Karpas-422 (cell line): ENCODE data around the gene GRB10. TPM values are rescaled to one million over a fixed set of nuclear protein-coding genes. Genes with fewer than 3 reads are reported as not detected.

Experiments
- DNase-seq: peaks from one replicate; pipeline ENCODE4 v3.0.0-alpha.2; 2015
- H2AFZ ChIP-seq: fragments of 200-600 bp; sonication (generic); 2 replicates; pipeline ENCODE4 v1.6.1; 2014; ENCODE audit warnings: antibody characterized with exemption, low read length, mixed read lengths
- H3K27ac ChIP-seq: fragments of 200-600 bp; sonication (generic); 2 replicates; pipeline ENCODE4 v1.5.1; 2014; ENCODE audit warnings: mild to moderate bottlenecking, low read length, moderate library complexity
- H3K27me3 ChIP-seq: fragments of 200-600 bp; sonication (generic); 2 replicates; pipeline ENCODE4 v1.6.1; 2014; ENCODE audit warnings: low read length, mixed read lengths
- H3K36me3 ChIP-seq: fragments of 200-600 bp; sonication (generic); 2 replicates; pipeline ENCODE4 v1.6.1; 2014; ENCODE audit warnings: low read length, mixed read lengths; ENCODE audit not compliant: insufficient read depth
- H3K4me1 ChIP-seq: fragments of 200-600 bp; sonication (generic); 2 replicates; pipeline ENCODE4 v1.6.1; 2014; ENCODE audit warnings: mild to moderate bottlenecking, low read length, mixed read lengths
- H3K4me2 ChIP-seq: fragments of 200-600 bp; sonication (generic); 2 replicates; pipeline ENCODE4 v1.6.1; 2014; ENCODE audit warnings: low read length, low read depth, mild to moderate bottlenecking; ENCODE audit not compliant: poor library complexity, severe bottlenecking
- H3K4me3 ChIP-seq: fragments of 200-600 bp; sonication (generic); 2 replicates; pipeline ENCODE4 v1.5.1; 2014; ENCODE audit warnings: mild to moderate bottlenecking, antibody characterized with exemption, low read length, mixed read lengths
- H3K79me2 ChIP-seq: fragments of 200-600 bp; sonication (generic); 2 replicates; pipeline ENCODE4 v1.6.1; 2014; ENCODE audit warnings: mild to moderate bottlenecking, low read length, mixed read lengths
- H3K9ac ChIP-seq: fragments of 200-600 bp; sonication (generic); 2 replicates; pipeline ENCODE4 v1.6.0; 2014; ENCODE audit warnings: low read length
- H3K9me2 ChIP-seq: fragments of 200-600 bp; sonication (generic), shearing (Covaris generic); replicated peaks from 2 replicates; pipeline ENCODE4 v1.6.0; 2014; ENCODE audit warnings: mild to moderate bottlenecking, low read length, moderate library complexity; ENCODE audit not compliant: insufficient read depth
- H3K9me3 ChIP-seq: fragments of 300-700, 200-600 bp; sonication (generic); 2 replicates; pipeline ENCODE4 v1.6.1; 2014; ENCODE audit warnings: low read length, mixed read lengths
- H4K20me1 ChIP-seq: fragments of 200-600 bp; sonication (generic); 2 replicates; pipeline ENCODE4 v1.6.1; 2014; ENCODE audit warnings: mild to moderate bottlenecking, antibody characterized with exemption, low read length, low read depth; ENCODE audit not compliant: insufficient read depth
- total RNA-seq: library from RNA; depleted of rRNA; stranded (reverse); fragments of >200 nt; shearing (Covaris generic); gene quantifications from 2 replicates; pipeline ENCODE4 v1.2.3, GENCODE V29; 2014; ENCODE audit warnings: low replicate concordance

Gene GRB10
- total RNA-seq, 1 experiment from 2014 or later: not detected

DNA sequence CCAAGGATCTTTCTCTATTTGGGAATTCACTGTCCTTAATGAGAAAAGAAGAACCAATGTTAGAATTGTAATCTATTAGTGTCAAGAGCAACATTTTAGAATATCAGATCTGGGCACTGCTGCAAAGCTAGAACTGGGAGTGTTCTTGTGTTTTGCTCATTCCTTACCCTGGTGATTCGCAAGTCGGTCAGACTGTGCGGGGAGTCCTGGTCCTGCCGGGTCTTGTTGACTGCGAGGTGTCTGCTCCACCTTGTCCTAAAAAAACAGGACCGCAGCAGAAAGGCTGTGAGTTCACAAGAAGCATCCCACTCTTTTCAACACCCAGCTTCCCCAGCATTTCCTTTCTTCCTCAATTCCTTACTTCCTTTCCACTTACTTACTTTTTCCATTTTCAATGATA is 79.0 kb downstream of the GRB10 start:
- Histone ChIP-seq H3K9me2 (no peaks in the 10 kb centered on the region), H3K4me3 (no peak overlapping the region), H3K9ac (no peak overlapping the region), H4K20me1 (no peaks in the 10 kb centered on the region), H3K4me1 (no peaks in the 10 kb centered on the region), H3K79me2 (no peaks in the 10 kb centered on the region), H3K4me2 (no peak overlapping the region), H2AFZ (no peak overlapping the region), H3K27me3 (no peaks in the 10 kb centered on the region), H3K27ac (no peak overlapping the region), H3K9me3 (no peaks in the 10 kb centered on the region), H3K36me3 (no peaks in the 10 kb centered on the region)
- DNase-seq: no peak

DNA sequence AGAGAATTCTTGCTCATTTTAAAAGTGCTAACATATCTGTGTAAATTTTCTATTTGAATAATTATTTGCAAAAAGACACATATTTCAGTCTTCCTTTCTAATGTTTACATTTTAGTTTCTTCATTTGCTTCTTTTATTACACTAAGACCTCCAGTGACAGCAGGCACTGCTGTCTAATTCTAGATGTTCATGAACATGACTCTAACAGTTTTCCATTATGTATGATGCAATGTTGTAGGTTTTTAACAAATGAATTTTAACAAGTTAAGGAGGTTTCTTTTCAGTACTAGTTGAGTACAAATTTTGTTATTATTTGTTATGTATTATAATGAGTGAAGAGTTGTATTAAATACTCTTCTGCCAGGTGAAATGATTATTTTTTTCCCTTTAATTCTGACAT is 83.6 kb downstream of the GRB10 start:
- no peaks in the 10 kb centered on the region for H3K79me2 ChIP-seq
- H3K27ac ChIP-seq: no peak overlapping the region
- H3K4me2 ChIP-seq: no peak overlapping the region
- no peak overlapping the region for H2AFZ ChIP-seq
- no peaks in the 10 kb centered on the region for H3K27me3 ChIP-seq
- no peaks in the 10 kb centered on the region for H3K4me1 ChIP-seq
- H3K9me2 ChIP-seq: no peaks in the 10 kb centered on the region
- H3K4me3 ChIP-seq: no peak overlapping the region
- no peaks in the 10 kb centered on the region for H3K9me3 ChIP-seq
- H4K20me1 ChIP-seq: no peaks in the 10 kb centered on the region
- H3K9ac ChIP-seq: no peak overlapping the region
- no peaks in the 10 kb centered on the region for H3K36me3 ChIP-seq
- DNase-seq: no peak

DNA sequence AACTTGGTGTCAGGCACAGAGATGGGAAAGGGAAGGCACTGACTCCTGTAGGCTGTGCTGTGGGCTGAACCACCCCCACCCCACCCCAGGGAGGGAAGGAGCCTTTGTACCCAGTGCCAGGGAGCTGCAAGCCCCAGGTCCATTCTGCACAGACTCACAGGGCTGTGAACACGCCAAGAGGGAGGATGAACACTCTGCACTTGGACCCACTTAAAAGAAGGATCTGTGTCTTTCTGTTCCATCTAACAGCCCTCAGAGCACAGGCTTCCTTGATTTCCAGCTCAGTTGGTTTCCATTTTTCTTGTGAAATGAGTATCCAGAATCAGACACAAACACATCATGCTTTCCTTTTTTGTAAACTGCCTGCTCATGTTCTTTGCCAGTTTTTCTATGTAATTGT is 84.9 kb downstream of the GRB10 start:
- Histone ChIP-seq H3K4me1 (no peaks in the 10 kb centered on the region), H3K27ac (no peak overlapping the region), H3K9ac (no peak overlapping the region), H3K4me2 (no peak overlapping the region), H4K20me1 (no peaks in the 10 kb centered on the region), H2AFZ (no peak overlapping the region), H3K4me3 (no peak overlapping the region), H3K27me3 (no peaks in the 10 kb centered on the region), H3K36me3 (no peaks in the 10 kb centered on the region), H3K9me3 (no peaks in the 10 kb centered on the region), H3K9me2 (no peaks in the 10 kb centered on the region), H3K79me2 (no peaks in the 10 kb centered on the region)
- no peak for DNase-seq

DNA sequence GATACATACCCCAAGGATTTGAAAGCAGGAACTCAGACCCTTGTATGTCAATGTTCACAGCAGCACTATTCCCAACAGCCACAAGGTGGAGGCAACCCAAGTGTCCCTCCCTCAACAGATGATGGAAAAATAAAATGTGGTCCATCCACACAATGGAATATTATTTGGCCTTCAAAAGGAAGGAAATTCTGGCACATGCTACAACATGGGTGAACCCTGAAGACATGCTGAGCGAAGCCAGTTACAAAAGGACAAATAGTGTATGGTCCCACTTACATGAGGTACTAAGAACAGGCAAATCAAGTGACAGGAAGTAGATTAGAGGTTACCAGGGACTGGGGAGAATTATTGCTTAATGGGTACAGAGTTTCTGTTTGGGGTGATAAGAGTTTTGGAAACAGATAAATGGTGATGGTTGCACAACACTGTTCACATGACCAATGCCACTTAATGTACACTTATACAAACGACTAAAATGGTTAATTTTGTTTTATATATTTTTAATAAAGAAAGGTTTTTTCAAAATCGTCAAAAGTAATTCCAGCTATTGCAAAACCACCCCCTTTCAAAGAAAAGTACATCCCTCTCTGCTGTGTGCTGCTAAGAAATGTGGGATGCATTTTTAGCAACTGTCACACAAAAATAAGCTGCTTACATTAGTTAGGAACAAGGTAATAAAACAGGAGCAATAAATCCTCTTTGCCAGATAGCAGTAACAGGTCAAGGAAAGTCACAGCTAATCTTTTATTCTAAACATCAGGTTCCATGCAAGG is 85.7 kb downstream of the GRB10 start:
- Histone ChIP-seq H4K20me1 (no peaks in the 10 kb centered on the region), H3K27me3 (no peaks in the 10 kb centered on the region), H3K4me3 (no peak overlapping the region), H3K4me1 (no peaks in the 10 kb centered on the region), H3K9me2 (no peaks in the 10 kb centered on the region), H3K79me2 (no peaks in the 10 kb centered on the region), H3K36me3 (no peaks in the 10 kb centered on the region), H3K4me2 (no peak overlapping the region), H3K27ac (no peak overlapping the region), H2AFZ (no peak overlapping the region), H3K9me3 (no peaks in the 10 kb centered on the region), H3K9ac (no peak overlapping the region)
- DNase-seq: no peak

DNA sequence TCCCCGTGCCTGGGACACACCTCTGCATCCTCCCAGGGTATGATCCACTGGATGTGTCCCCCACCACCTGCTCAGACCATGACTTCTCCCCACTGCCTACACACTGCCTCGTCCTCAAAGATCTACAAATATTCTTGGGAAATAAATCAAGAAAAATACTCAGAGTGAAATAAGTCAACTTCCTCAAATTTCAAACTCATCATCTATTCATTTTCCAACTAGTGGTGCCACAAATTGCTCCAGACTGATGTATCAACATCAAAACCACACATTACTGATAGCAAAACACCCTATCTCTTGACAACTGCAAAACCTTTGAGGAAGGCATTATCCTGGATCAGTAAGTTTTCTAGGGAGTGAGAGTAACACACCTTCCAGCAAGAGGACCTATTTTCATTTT is 87.7 kb downstream of the GRB10 start:
- H4K20me1 ChIP-seq: no peaks in the 10 kb centered on the region
- H3K9ac ChIP-seq: no peak overlapping the region
- no peak overlapping the region for H2AFZ ChIP-seq
- H3K79me2 ChIP-seq: no peaks in the 10 kb centered on the region
- H3K4me1 ChIP-seq: no peaks in the 10 kb centered on the region
- H3K4me3 ChIP-seq: no peak overlapping the region
- H3K9me3 ChIP-seq: no peaks in the 10 kb centered on the region
- H3K9me2 ChIP-seq: no peaks in the 10 kb centered on the region
- DNase-seq: no peak
- H3K36me3 ChIP-seq: no peaks in the 10 kb centered on the region
- no peak overlapping the region for H3K4me2 ChIP-seq
- no peaks in the 10 kb centered on the region for H3K27me3 ChIP-seq
- H3K27ac ChIP-seq: no peak overlapping the region

DNA sequence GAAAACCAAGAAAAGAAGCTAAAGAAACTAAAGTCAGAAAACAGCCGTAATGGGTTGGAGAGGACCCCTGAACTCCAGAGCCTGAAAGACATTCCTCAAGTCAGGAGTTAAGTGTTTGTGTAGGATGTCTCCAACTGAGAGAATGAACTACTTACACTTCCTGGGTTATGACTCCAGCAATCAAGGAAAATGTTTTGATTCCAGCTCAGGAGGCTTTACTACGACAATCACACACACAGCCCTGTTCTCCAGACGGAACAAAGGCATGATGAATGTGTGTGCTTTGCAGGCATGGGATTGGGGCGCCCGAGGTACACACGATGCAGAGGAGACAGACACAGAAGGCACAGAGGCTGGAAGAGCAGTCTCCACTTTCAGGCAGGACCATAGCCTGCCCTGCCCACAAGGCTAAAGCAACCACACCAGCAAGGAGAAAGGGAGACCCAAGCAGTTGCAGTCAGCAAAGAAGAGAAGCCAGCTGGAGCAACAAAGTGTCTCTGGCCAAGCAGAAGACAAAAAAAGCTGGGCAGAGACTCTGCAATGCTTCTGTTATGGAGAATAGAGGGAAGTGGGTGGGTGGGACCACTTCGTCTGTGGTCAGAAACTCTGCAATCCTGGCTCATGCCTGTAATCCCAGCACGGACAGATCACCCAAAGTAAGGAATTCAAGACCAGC is 89.1 kb downstream of the GRB10 start:
- Histone ChIP-seq H2AFZ (no peak overlapping the region), H3K9me2 (no peaks in the 10 kb centered on the region), H3K9ac (no peak overlapping the region), H3K9me3 (no peaks in the 10 kb centered on the region), H3K36me3 (no peaks in the 10 kb centered on the region), H3K4me1 (no peaks in the 10 kb centered on the region), H3K79me2 (no peaks in the 10 kb centered on the region), H4K20me1 (no peaks in the 10 kb centered on the region), H3K4me2 (no peak overlapping the region), H3K27me3 (no peaks in the 10 kb centered on the region), H3K4me3 (no peak overlapping the region), H3K27ac (no peak overlapping the region)
- no peak for DNase-seq

DNA sequence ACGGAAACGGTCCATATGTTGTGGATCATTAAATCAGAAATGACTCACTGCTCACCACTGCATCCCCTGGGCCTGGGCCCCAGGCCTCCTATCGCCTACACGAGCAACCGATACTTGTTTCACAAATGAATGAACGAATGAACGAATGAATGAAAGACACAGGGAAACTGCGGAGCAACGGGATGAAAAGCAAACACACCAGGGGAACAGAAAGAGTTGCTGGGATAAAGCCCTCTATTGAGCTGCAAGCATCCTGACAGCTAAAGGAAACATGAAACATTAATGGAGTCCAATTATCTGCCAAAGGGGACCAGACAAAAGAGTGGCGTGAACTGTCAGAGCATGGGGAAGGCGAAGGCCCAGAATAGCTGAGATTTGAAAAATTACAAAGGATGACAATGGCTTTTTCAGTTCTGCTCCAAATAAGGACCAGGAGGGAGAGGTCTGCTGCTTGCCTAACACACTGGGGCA is 92.1 kb downstream of the GRB10 start:
- H3K4me1 ChIP-seq: no peaks in the 10 kb centered on the region
- no peak overlapping the region for H3K4me2 ChIP-seq
- no peak overlapping the region for H2AFZ ChIP-seq
- H3K79me2 ChIP-seq: no peaks in the 10 kb centered on the region
- H3K27me3 ChIP-seq: no peaks in the 10 kb centered on the region
- H3K4me3 ChIP-seq: no peak overlapping the region
- H3K9ac ChIP-seq: no peak overlapping the region
- H4K20me1 ChIP-seq: no peaks in the 10 kb centered on the region
- H3K9me3 ChIP-seq: no peaks in the 10 kb centered on the region
- H3K36me3 ChIP-seq: no peaks in the 10 kb centered on the region
- DNase-seq: no peak
- H3K27ac ChIP-seq: no peak overlapping the region
- H3K9me2 ChIP-seq: no peaks in the 10 kb centered on the region

DNA sequence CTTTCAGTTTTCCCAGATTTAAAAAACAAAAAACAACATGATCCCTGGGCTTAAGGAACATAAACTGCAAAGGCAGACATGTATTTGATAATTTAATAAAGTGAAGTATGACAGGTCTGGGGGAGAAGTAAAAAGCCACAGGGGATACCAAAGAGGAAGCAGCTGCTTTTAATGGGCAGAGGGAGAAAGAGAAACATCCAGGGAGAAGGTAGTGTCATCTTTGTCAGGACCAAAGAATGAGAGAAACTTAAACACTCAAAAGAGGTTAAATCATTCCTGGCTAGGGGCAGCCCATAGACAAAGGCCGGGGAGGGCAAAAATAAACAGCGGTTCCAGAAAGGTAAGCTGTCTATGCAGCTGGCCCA is 94.5 kb downstream of the GRB10 start:
- Histone ChIP-seq H2AFZ (no peak overlapping the region), H3K27ac (no peak overlapping the region), H3K9ac (no peak overlapping the region), H3K4me2 (no peak overlapping the region), H3K4me3 (no peak overlapping the region), H3K27me3 (no peaks in the 10 kb centered on the region), H3K4me1 (no peaks in the 10 kb centered on the region), H3K79me2 (no peaks in the 10 kb centered on the region), H3K9me2 (no peaks in the 10 kb centered on the region), H4K20me1 (no peaks in the 10 kb centered on the region), H3K9me3 (no peaks in the 10 kb centered on the region), H3K36me3 (no peaks in the 10 kb centered on the region)
- DNase-seq: no peak
